ENCODE results near the gene PRRG3.

DNA sequence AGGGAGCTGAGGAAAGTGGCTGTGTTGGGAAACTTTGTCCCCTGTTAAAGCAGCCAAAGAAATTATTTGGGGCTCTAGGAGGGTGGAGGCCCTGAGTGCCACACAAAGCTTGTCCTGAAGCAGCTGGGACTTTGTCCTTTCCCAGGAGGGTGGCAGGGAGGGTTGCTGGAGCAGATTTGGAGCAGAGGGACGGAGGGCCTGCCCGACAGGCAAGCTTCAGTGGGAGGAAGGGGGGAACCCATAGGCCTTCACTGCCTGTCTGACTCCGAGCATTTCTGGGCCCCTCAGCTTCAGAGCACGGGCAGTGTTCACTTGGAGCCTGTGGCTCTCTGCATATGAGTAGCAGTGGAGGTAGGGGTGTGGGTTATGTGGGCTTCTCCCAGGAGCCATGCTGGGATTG, 32.1 kb downstream of the PRRG3 start:
- TF ChIP-seq, protein P1, sequence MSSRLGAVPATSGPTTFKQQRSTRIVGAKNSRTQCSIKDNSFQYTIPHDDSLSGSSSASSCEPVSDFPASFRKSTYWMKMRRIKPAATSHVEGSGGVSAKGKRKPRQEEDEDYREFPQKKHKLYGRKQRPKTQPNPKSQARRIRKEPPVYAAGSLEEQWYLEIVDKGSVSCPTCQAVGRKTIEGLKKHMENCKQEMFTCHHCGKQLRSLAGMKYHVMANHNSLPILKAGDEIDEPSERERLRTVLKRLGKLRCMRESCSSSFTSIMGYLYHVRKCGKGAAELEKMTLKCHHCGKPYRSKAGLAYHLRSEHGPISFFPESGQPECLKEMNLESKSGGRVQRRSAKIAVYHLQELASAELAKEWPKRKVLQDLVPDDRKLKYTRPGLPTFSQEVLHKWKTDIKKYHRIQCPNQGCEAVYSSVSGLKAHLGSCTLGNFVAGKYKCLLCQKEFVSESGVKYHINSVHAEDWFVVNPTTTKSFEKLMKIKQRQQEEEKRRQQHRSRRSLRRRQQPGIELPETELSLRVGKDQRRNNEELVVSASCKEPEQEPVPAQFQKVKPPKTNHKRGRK (tag; IDR thresholded peaks at IDR 0.05): no peak
- TF ChIP-seq, protein P2, sequence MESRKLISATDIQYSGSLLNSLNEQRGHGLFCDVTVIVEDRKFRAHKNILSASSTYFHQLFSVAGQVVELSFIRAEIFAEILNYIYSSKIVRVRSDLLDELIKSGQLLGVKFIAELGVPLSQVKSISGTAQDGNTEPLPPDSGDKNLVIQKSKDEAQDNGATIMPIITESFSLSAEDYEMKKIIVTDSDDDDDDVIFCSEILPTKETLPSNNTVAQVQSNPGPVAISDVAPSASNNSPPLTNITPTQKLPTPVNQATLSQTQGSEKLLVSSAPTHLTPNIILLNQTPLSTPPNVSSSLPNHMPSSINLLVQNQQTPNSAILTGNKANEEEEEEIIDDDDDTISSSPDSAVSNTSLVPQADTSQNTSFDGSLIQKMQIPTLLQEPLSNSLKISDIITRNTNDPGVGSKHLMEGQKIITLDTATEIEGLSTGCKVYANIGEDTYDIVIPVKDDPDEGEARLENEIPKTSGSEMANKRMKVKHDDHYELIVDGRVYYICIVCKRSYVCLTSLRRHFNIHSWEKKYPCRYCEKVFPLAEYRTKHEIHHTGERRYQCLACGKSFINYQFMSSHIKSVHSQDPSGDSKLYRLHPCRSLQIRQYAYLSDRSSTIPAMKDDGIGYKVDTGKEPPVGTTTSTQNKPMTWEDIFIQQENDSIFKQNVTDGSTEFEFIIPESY (CRISPR knock-in tag; IDR thresholded peaks at IDR 0.05): no peak
- TF ChIP-seq, protein P3, sequence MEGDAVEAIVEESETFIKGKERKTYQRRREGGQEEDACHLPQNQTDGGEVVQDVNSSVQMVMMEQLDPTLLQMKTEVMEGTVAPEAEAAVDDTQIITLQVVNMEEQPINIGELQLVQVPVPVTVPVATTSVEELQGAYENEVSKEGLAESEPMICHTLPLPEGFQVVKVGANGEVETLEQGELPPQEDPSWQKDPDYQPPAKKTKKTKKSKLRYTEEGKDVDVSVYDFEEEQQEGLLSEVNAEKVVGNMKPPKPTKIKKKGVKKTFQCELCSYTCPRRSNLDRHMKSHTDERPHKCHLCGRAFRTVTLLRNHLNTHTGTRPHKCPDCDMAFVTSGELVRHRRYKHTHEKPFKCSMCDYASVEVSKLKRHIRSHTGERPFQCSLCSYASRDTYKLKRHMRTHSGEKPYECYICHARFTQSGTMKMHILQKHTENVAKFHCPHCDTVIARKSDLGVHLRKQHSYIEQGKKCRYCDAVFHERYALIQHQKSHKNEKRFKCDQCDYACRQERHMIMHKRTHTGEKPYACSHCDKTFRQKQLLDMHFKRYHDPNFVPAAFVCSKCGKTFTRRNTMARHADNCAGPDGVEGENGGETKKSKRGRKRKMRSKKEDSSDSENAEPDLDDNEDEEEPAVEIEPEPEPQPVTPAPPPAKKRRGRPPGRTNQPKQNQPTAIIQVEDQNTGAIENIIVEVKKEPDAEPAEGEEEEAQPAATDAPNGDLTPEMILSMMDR (IDR thresholded peaks at IDR 0.05 in 2 of 3, conservative IDR thresholded peaks at IDR 0.05 in 1 of 3; ENCODE audit: insufficient read depth in 2 of 3, low read depth in 1 of 3, low read length in 3 of 3): no peak
- no peak for TF ChIP-seq SREBF2 (CRISPR knock-in tag; IDR thresholded peaks at IDR 0.05)
- no peak for TF ChIP-seq POLR2A (conservative IDR thresholded peaks at IDR 0.05)
- no peak for TF ChIP-seq GTF2F1 (IDR thresholded peaks at IDR 0.05; ENCODE audit: low read depth, low read length)
- TF ChIP-seq CREB1 (IDR thresholded peaks at IDR 0.05): no peak
- no peak for TF ChIP-seq CREB1 (CRISPR knock-in tag; IDR thresholded peaks at IDR 0.05)
- TF ChIP-seq, protein P4, sequence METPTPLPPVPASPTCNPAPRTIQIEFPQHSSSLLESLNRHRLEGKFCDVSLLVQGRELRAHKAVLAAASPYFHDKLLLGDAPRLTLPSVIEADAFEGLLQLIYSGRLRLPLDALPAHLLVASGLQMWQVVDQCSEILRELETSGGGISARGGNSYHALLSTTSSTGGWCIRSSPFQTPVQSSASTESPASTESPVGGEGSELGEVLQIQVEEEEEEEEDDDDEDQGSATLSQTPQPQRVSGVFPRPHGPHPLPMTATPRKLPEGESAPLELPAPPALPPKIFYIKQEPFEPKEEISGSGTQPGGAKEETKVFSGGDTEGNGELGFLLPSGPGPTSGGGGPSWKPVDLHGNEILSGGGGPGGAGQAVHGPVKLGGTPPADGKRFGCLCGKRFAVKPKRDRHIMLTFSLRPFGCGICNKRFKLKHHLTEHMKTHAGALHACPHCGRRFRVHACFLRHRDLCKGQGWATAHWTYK (CRISPR knock-in tag; IDR thresholded peaks at IDR 0.05): no peak
- no peak for TF ChIP-seq NRF1 (conservative IDR thresholded peaks at IDR 0.05 in 1 of 2, IDR thresholded peaks at IDR 0.05 in 1 of 2)
- TF ChIP-seq COPS2 (conservative IDR thresholded peaks at IDR 0.05): no peak
- TF ChIP-seq EGR1 (conservative IDR thresholded peaks at IDR 0.05): no peak
- no peak for TF ChIP-seq HMGN3 (IDR thresholded peaks at IDR 0.05; ENCODE audit: borderline replicate concordance, extremely low read depth, insufficient read length, low read depth, low read length)

Measured in K562 (cell line).